HG03175 (cell line): ENCODE measurements around the gene IRF2.

Source experiments
- ATAC-seq: cut with Tn5 transposase; IDR thresholded peaks from one replicate; pipeline ENCODE4 v1.9.1; 2021; ENCODE audit warnings: mild to moderate bottlenecking, moderate library complexity; ENCODE audit not compliant: unreplicated experiment

The IRF2 gene

DNA sequence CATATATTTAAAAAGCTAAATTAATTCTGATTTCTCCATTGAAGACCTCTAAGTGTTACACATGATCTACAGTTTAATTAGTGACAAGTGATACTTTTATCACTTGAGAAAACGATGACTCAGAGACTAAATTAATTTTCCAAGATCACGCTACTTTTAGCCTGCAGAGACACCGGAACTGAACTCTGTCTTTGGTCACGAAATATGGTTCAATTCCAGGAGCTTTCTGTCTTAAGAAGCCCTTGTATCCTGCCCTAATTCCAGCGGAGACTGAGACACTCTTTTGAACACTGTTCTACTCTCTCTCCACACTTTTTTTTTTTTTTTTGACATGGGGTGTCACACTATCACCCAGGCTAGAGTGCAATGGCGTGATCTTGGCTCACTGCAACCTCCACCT, 63.6 kb downstream of the IRF2 start:
- ATAC-seq: no peak

DNA sequence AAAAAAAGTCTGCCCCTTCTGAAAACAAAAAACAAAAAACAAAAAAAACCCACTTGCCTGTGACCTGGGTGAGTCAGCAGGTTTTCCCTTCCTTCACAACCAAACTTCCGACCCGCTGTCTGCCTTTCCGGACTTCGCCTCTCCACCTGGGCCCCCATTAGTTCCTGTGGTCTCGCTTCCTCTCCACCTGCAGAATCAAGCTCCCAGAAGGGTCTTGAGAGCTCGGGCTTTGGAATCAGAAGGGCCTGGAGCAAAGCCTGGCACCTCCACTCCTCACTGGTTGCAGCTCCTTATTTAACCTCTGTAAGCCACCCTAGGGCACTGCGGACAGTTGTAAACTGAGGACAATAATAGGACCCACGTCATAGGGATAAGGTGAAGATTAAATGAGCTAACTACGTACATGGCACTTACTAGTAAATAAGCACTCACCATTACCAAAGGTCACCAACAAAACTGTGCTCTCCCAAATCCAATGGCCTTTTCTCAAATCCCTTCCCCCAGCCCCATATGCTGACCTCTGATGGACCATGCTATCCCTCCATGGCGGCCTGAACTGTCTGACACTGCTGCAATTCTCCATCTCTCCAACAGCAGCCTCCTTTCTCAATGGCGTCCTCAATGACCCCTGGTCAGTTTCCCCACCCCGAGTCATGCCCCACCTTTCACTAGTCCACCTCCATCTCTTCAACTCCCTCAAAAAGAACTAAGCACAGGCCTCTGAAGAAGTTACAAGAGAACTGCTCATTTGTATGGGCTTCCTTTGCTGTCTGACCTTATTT, 64.2 kb downstream of the IRF2 start:
- no peak for ATAC-seq

DNA sequence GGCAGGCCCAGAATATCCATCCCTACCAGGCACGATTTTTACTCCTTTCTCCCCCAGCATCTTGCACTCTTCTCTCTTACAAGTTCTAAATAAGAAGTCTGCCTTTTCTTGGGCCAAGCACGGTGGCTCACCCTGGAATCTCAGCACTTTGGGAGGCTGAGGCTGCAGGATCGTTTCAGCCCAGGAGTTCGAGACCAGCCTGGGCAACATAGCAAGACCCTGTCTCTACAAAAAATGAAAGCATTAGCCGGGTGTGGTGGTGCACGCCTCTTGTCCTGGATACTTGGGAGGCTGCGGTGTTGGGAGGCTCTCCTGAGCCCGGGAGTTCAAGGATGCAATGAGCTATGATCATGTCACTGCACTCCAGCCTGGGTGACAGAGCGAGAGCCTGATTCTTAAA, 64.8 kb downstream of the IRF2 start:
- no peak for ATAC-seq

- no peak for ATAC-seq
These were observed 65.7 kb downstream of the IRF2 start for GRCh38 chr4:184408684-184409081.

DNA sequence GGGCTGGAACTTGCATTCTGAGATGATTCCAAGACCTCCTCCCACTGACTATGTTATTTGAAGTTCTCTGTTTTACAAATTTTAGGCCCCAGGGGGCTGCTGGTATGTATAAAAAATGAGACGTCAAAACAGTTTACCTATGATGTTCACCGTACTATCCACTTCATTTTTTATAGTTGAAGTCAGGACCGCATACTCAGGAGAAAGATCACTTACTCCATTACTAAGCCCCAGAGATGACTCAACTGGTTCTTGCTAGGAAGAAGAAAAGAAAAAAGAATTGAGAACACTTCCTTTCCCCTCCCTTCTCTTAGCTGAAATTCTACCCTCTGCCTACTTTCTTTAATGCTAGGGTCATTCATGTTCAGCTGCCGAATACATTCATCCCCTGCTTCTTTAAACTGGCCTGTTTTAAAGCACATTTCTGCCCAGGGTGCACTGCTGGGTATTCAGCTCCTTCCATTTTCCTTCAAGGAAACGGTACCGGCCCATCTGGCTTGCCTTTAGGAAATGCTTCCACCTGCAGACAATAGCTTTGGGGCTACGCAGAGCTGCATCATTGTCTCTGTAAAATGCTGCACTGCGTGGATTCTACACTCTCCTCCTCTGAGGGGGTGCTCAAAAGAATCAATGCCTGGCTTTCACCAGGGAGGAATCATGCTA, 66.2 kb downstream of the IRF2 start:
- ATAC-seq: no peak

DNA sequence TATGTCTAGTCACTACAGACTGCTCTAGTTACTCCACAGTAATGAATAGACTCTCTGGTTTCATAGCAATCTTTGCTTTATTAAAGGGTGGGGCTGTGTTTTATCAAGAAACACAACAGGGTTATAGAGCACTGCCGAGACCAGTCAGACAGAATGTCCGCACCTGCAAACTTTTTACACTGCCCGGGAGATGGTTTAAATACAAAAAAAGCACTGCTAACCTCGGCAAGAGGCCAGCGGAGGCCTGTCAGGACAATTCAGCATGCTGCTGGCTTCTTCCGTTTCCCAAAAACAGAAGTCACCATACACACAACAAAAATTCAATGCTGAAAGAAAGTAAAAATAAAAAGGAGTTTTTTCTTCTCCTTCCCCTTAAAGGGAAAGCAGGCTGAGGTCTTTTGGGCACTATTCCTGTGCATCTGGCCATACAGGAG, 67.4 kb downstream of the IRF2 start:
- no peak for ATAC-seq

GRCh38 chr4:184404047-184404446, 70.3 kb downstream of the IRF2 start:
- no peak for ATAC-seq

- no peak for ATAC-seq
These were observed 71.0 kb downstream of the IRF2 start for GRCh38 chr4:184403384-184403781.

DNA sequence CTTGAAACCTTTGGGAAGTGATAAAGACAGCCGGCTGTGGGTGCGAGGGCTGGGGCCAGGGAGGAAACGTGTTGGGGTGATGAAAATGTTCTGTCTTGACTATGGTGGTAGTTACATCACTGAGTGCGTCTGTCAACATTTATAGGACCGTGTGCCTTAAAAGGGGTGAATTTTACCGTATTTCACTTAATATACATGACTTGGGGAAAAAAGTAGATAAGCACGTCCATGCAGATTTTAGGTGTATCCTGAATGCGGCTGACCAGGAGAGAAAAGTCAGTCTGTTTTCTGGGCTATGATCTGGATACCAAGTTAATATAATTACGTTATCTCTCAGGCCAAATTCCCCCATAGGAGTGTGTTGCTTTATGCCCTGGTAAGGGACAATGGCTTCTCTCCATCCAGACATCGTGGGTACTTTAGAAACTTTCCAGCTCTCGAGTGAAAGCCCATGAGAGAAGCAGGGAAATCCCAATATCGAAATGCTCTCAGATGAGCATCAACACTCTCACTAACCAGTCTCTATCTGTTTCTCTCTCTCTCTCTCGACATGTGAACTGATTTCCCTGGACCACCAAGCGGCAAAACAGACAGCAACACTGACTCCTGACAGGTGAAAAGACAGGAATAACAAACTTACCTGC, 71.5 kb downstream of the IRF2 start:
- no peak for ATAC-seq

- no peak for ATAC-seq
These were observed 72.1 kb downstream of the IRF2 start for GRCh38 chr4:184402239-184402638.

- no peak for ATAC-seq
These were observed 72.8 kb downstream of the IRF2 start for GRCh38 chr4:184401397-184402171.

GRCh38 chr4:184400891-184401290, 73.5 kb downstream of the IRF2 start:
- no peak for ATAC-seq

DNA sequence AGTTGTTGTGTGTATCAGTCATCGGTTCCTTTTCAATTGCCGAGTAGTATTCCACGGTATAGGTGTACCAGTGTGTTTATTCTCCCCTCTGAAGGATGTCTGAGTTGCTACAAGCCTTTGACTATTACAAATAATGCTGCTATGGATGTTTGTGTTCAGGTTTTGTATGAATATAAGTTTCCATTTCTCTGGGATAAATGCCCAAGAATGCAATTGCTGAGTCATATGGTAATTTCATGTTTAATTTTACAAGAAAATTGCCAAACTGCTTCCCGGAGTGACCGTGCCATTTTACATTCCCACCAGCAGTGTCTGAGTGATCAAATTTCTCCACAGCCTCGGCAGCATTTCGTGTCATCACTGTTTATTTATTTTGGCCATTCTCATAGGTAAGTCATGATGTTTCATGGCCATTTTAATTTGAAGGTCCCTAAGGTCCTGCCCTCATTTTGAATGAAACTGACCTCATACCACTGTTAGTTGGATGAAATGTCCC, 73.9 kb downstream of the IRF2 start:
- ATAC-seq: no peak

- ATAC-seq: no peak
These were observed 74.8 kb downstream of the IRF2 start for GRCh38 chr4:184399512-184399908.

- ATAC-seq: no peak
These were observed 75.4 kb downstream of the IRF2 start for GRCh38 chr4:184398741-184399511.

DNA sequence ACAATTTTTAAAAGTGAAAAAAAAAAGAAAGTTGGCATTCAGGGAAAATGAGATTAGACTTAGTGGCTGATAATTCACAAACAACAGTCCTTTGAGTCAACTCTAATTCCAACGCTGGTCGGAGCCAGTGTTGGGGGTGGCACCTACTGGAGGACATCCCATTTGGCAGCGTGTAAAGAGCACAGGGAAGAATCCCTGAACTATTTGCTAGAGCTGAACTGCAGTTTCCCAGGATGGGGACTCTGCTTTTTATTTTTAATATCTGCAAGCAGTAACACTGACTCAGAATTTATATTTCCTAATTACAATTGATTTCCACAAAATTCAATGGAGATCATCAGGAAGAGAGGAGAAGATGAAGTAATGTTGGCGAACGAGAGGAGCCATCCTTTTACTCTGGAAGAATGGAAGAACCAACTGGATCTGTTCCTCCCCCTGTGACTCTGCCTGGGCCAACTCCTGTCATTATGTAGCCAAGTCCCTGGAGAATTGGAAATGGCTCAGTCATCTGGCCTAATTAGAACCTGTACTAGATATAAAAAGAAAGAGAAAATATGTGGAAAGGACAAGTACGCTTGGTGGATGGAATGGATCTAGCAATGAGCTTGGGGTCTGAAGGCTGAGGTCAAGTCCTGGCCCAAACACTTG, 76.7 kb downstream of the IRF2 start:
- no peak for ATAC-seq

DNA sequence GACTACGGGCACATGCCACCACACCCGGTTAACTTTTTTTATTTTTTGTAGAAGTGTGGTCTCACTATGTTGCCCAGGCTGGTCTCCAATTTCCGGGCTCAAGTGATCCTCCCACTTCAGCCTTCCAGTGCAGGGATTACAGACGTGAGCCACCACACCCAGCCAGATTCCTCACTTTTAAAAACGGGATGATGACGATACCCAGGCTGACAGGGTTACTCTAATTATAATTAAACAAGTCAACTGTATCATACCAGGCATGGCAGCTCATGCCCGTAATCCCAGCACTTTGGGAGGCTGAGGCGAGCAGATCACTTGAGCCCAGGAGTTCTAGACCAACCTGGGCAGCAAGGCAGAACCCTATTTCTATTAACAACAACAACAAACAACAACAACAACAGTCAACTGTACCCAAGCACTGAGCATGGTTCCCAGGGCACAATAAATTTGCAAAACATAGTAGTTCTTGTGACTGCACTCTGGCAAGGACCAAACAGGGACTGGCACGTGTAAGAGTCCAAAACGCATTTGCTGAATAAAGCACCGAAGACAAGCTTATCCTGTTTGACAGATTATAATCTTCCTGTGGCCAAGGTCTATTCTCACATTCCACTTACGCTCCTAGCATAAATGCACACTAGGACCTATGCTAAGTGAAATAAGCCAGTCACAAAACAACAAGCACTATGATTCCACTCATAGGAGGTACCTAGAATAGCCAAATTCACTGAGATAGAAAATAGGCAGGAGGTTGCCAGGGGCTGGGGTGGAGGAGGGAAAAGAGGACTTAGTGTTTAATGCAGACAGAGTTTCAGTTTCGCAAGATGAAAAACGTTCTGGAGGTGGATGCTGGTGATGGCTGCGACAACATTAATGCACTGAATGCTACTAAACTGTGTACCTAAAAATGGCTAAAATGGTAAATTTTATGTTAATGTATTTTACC, 77.5 kb downstream of the IRF2 start:
- no peak for ATAC-seq

GRCh38 chr4:184395971-184396391, 78.4 kb downstream of the IRF2 start:
- ATAC-seq: peak; percentile 87

- ATAC-seq: peak; percentile 21
These were observed 78.9 kb downstream of the IRF2 start for GRCh38 chr4:184395451-184395917.
